Esophagus mucosa (tissue), 1 donor: ENCODE data around the gene ULK4. TPM values are rescaled to one million over a fixed set of nuclear protein-coding genes. Genes with fewer than 3 reads are reported as not detected.
A peak's percentile ranks its signal among the peaks of the same experiment; 100 is the strongest.

Source experiments
- ATAC-seq: fragments of 200-7000 bp; cut with Tn5 transposase; one replicate; pipeline ENCODE4 v1.9.1; 2020
- total RNA-seq: library from RNA; stranded (reverse); gene quantifications from one replicate; pipeline ENCODE4 v1.2.4, GENCODE V29; 2023
- donor health status: DM: yes; HTN: yes; CAD: no.

ULK4 gene
- total RNA-seq, 1 donor from 2014 or later = 6.0 TPM

GRCh38 chr3:41247055-41248004 lies 714.6 kb downstream of the ULK4 start:
- no peak for ATAC-seq

- ATAC-seq = no peak
Observed at GRCh38 chr3:41244620-41245336, 717.1 kb downstream of the ULK4 start.

GRCh38 chr3:41243183-41243582 lies 718.7 kb downstream of the ULK4 start:
- ATAC-seq = no peak

GRCh38 chr3:41241800-41242571 lies 719.9 kb downstream of the ULK4 start:
- no peak for ATAC-seq

GRCh38 chr3:41241161-41241560 lies 720.7 kb downstream of the ULK4 start:
- peak; percentile 53 for ATAC-seq

- ATAC-seq = no peak
Observed at GRCh38 chr3:41239587-41239986, 722.3 kb downstream of the ULK4 start.

GRCh38 chr3:41237907-41238306 lies 724.0 kb downstream of the ULK4 start:
- ATAC-seq = no peak

- ATAC-seq = no peak
Observed at GRCh38 chr3:41236228-41236627, 725.7 kb downstream of the ULK4 start.

- no peak for ATAC-seq
Observed at GRCh38 chr3:41234823-41235721, 726.8 kb downstream of the ULK4 start.

GRCh38 chr3:41224120-41224806 lies 737.6 kb downstream of the ULK4 start:
- peak; percentile 77 for ATAC-seq

- ATAC-seq = no peak
Observed at GRCh38 chr3:41223691-41224090, 738.2 kb downstream of the ULK4 start.

- ATAC-seq = no peak
Observed at GRCh38 chr3:41223078-41223477, 738.8 kb downstream of the ULK4 start.

- ATAC-seq = no peak
Observed at GRCh38 chr3:41222501-41222900, 739.4 kb downstream of the ULK4 start.

GRCh38 chr3:41222012-41222411 lies 739.9 kb downstream of the ULK4 start:
- no peak for ATAC-seq

GRCh38 chr3:41220906-41221677 lies 740.8 kb downstream of the ULK4 start:
- no peak for ATAC-seq

- no peak for ATAC-seq
Observed at GRCh38 chr3:41219424-41219823, 742.5 kb downstream of the ULK4 start.

GRCh38 chr3:41216993-41217392 lies 744.9 kb downstream of the ULK4 start:
- no peak for ATAC-seq

- no peak for ATAC-seq
Observed at GRCh38 chr3:41216422-41216821, 745.5 kb downstream of the ULK4 start.

GRCh38 chr3:41213588-41213987 lies 748.3 kb downstream of the ULK4 start:
- ATAC-seq = no peak

GRCh38 chr3:41212088-41212487 lies 749.8 kb downstream of the ULK4 start:
- no peak for ATAC-seq
